ENCODE results near the gene NT5DC4.

The NT5DC4 gene

DNA sequence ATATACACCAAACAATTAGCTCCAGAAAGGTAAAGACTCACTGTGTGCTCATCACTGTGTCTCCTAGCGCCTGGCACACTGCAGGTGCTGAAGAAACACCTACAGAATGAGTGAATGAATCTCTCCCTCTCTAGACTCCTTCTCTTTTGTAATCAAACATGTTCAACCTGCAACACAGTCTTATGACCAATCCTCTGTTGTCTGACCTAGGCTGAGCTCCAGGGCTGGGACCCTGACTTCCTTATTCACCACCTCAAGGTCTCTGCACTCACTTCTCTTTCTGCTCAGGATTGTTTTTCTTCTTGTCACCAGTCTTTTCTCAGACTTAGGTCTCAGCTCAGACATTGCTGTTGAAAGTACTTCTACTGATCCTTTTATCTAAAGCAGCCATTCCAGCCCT is 33.7 kb downstream of the NT5DC4 start:
- no peak for DNase-seq (ENCODE audit: low spot score)

DNA sequence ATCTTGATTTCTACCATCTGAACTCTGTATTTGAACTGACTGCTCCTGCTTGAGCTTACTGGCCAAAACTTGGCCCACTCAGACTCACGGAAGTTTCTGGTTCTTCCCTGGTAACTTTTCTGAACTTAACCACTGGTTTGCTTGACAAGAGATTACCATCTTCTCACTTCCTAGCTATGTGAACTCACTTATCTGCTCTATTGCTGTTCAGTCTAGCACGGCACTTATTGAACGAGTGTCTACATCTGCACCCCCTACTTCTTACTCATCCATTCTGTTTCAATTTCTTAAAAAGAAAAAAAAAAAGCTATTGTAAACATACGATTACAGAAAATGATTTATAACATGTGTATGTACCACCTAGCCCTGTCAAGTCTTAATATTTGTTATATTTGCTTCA is 34.6 kb downstream of the NT5DC4 start:
- DNase-seq (ENCODE audit: low spot score), result no peak

GRCh38 chr2:112756207-112756606 is 35.4 kb downstream of the NT5DC4 start:
- DNase-seq (ENCODE audit: low spot score), result no peak

DNA sequence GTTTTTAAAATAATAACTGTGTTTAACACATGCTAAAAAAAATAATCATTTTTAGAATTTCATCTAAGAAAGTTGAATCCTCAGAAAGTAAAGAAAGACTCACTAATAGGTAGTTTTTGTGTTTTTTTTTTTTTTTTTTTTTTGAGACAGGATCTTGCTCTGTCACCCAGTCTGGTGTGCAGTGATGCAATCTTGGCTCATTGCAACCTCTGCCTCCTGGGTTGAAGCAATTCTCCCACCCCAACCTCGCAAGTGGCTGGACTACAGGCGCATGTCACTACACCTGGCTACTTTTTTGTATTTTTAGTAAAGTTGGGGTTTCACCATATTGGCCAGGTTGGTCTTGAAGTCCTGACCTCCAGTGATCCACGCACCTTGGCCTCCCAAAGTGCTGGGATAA is 36.4 kb downstream of the NT5DC4 start:
- no peak for DNase-seq (ENCODE audit: low spot score)

DNA sequence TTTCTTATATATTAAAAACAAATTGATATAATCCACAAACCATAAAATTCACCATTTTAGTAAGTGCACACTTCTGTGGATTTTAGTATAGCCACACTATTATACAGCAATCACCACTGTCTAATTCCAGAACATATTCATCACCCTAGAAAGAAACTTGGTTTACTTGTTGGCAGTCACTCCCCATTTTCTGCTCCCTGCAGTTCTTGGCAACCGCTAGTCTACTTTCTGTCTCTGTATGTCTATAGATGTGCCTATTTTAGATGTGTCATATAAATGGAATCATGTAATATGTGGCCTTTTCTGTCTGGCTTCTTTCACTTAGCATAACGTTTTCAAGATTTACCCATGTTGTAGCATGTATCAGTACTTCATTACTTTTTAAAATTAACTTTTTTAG is 37.9 kb downstream of the NT5DC4 start:
- DNase-seq (ENCODE audit: low spot score), result no peak

GRCh38 chr2:112760149-112760548 is 39.3 kb downstream of the NT5DC4 start:
- no peak for DNase-seq (ENCODE audit: low spot score)

DNA sequence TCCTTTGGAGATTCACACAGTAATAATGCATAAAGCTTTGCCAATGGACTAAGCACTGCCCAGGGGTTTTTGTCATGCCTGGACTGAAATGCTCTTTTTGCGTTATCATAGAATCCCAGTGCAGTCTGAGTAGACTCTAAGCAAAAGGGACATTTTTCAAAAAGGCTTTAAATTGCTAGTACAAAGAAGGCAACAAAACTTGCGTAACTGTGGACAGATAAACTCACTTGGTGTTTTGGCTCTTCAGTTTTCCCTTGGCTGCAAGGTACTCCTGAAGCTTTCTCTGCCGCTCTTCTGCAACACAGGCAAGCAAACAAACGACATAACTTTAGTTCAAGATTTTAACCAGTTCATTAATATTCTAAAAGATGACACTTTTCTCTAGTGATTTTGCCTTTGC is 41.5 kb downstream of the NT5DC4 start:
- no peak for DNase-seq (ENCODE audit: low spot score)

- DNase-seq (ENCODE audit: low spot score), result peak; percentile 95
Measured at GRCh38 chr2:112764071-112765044, 43.5 kb downstream of the NT5DC4 start, which contains the start of gene CKAP2L. Gene CKAP2L, minus strand, starts transcription at chr2:112764609. Its CDS starts 11 bp downstream, at chr2:112764598.

- no peak for DNase-seq (ENCODE audit: low spot score)
Measured at GRCh38 chr2:112765251-112765650, 44.4 kb downstream of the NT5DC4 start.

DNA sequence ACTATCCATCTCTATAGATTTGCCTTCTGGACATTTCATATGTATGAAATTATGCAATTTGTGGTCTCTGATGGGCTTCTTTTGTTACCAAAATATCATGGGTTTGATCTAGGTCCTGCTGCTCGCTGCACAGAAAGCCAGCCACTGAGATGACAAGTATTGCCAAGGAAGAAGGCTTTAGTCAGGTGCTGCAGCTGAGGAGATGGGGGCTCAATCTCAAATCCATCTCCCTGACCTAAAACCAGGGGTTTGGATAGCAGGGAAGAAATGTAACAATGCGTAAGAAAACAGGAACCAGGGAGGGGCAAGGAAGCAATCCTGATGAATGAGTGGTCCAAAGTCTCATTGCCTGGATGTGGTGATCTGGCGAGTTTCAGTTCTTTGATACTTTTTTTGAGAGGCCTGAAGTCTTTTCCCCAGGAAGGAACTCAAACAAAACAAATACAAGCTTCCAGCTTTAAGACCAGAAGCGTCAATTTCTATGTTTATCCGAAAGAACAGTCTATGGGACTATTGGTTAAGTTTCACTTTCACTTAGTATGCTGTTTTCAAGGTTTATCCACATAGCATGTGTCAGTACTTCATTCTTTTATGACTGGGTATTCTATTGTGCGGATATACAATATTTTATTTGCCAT is 47.0 kb downstream of the NT5DC4 start:
- no peak for DNase-seq (ENCODE audit: low spot score)

DNA sequence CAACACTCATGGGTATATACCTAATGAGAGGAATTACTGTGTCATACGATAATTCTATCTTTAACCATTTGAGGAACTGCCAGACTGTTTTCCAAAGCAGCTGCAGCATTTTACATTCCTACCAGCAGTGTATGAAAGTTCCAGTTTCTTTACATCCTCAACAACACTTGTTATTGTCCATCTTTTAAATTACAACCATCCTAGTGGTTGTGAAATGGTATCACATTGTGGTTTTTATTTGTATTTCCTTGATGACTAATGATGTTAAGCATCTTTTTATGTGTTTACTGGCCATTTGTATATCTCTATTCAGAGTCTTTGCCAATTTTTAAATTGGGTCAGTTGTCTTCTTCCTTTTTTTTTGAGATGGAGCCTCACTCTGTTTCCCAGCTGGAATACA is 47.6 kb downstream of the NT5DC4 start:
- no peak for DNase-seq (ENCODE audit: low spot score)

DNA sequence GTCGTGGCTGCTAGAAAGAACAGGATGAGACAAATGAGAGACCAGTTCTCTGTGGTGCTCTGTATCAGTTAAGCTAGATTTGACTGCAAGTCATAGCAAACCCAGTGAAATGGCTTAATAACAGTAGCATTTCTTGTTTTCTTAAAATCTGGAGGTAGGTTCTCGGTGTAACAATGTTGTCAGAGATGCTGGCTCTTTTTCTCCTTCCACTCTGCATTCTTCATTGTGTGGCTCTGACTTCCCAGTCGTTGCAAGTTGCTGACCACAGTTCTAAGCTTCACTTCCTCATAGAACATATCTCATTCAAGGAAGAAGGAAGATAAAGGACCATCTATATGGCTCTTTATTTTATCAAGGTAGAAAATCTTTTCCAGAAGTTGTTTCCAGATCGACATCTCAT is 51.5 kb downstream of the NT5DC4 start:
- no peak for DNase-seq (ENCODE audit: low spot score)

DNA sequence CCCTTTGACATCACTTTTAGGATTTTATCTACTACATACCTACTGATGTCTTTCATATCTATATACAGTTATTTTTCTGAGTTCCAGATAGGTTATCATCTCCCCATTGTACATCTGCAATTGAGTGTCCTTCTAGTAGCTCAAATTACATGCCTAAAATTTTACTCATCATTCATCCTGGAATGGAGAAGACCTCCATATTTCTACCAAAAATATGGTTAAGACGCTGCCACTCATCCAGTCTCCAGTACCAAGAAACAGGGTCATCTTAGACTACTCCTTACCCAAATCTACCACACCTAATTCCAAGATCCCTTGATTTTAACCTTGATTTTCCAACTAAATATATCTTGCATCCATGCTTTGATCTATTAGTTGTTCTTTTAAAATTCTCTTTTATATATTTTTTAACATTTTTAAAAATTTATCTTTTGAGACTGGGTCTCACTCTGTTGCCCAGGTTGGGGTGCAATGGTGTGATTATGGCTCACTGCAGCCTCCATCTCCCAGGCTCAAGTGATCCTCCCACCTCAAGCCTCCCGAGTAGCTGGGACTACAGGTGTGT is 52.2 kb downstream of the NT5DC4 start:
- no peak for DNase-seq (ENCODE audit: low spot score)

DNA sequence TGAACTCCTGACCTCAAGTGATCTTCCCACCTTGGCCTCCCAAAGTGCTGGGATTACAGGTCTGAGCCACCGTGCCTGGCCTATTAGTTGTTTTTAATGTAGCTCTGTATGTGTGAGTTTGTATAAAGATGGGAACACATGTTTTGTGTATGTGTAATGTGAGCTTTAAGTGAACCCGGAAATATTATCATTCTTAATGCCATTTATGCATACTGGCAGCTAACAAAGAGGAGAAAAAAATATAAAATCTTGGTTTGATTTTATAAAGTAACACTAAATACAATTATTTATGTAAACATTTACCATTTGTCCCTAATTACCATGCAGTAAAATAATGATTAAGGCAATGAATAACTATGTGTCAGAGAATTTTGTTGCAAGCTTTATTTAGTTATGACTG is 52.7 kb downstream of the NT5DC4 start:
- no peak for DNase-seq (ENCODE audit: low spot score)

GRCh38 chr2:112774536-112775285 is 53.9 kb downstream of the NT5DC4 start:
- DNase-seq (ENCODE audit: low spot score), result no peak

DNA sequence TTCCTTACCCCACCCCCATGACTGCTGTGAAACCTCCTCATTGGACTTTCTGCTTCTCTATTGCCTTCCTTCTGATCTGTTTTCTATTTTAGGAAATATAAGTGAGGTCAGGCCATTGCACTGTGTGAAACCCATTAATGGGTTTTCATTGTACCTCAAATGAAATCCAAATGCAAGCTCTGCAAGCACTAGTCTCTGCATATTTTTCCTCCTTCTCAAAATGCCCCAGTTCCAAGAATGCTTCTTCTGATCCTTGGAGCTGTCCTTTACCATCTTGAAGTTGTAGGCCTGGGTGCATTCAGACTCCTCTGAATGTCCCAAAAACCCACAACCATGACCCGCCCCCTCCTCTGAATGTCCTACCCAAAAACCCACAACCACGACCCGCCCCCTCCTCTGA is 55.3 kb downstream of the NT5DC4 start:
- no peak for DNase-seq (ENCODE audit: low spot score)

DNA sequence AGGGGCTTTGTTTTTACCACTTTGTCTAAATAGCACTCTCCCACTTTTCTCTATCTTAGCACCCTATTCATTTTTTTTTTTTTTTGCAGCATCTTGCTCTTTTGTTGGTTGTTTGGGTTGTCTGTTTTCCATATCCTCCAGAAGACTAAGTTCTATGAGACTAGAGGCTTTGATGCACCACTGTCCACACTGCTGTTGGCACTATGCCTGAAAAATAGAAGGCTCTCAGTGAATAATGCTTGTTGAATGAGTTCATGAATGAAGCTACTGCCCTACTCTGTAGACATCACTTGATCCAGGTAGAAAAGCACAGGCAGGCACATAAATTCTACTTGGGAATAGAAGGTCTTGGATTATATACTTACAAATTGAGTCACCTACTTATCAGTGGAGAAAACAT is 56.2 kb downstream of the NT5DC4 start:
- no peak for DNase-seq (ENCODE audit: low spot score)

- DNase-seq (ENCODE audit: low spot score), result no peak
Measured at GRCh38 chr2:112779598-112779997, 58.8 kb downstream of the NT5DC4 start.

- no peak for DNase-seq (ENCODE audit: low spot score)
Measured at GRCh38 chr2:112782234-112782799, 61.5 kb downstream of the NT5DC4 start.

GRCh38 chr2:112783187-112783714 is 62.4 kb downstream of the NT5DC4 start:
- DNase-seq (ENCODE audit: low spot score), result peak; percentile 19
